A204.1 (cell line): ENCODE results near the gene RAB3GAP1.
"Not testable (repeated sequence)": the region's sequence is repeated elsewhere in the genome, so short reads cannot be mapped to it uniquely, and the experiment has no call there.

Experiments
- FAIRE-seq: peaks from 2 replicates; lab custom pipeline; 2012; peaks lifted over from hg19 to GRCh38; lab: Jason Lieb, UNC

The RAB3GAP1 gene

GRCh38 chr2:135052042-135052876, at the start of gene RAB3GAP1:
Gene RAB3GAP1 (plus strand): TSS chr2:135052292. CDS start chr2:135052308, 16 bp downstream.
- no peak for FAIRE-seq

DNA sequence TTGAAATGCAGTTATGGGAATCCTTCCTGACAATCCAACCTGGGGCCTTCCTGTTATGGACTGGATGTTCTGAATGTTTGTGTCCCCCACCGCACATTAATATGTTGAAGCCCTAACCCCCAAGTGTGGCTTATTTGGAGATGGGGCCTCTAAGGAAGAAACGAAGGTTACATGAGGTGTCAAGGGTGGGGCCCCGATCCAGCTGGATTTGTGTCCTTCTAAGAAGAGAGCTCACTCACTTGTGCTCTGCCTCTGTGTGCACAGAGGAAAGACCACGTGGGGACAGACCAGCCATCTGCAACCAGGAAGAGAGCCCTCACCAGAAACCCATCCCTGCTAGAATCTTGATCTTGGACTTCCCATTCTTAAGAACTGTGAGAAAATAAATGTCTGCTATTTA, 49.3 kb upstream of the RAB3GAP1 start:
- no peak for FAIRE-seq

- peak; percentile 57 for FAIRE-seq
These were observed 47.9 kb upstream of the RAB3GAP1 start for GRCh38 chr2:135004005-135004746.

DNA sequence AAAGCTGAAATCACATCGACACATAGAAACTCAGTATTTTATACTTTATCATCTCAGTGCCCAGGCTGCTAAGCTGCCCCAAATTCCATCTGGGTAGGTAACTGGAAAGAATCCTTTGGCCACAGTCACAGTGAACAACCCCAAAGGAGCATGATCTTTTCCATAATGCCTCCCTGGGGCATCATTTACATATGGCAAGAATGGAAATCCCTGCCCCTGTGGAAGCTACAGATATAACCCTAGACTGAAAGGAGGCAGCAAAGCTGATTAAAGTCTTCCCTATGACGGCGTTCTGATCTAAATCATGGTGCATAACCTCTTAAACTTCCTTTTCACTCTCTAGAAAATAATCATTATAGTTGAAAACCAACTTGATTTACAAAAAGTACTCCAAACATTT, 46.3 kb upstream of the RAB3GAP1 start:
- no peak for FAIRE-seq

GRCh38 chr2:135009339-135009738, 42.8 kb upstream of the RAB3GAP1 start:
- FAIRE-seq, result no peak

- no peak for FAIRE-seq
These were observed 41.7 kb upstream of the RAB3GAP1 start for GRCh38 chr2:135010200-135010942.

GRCh38 chr2:135011633-135012032, 40.5 kb upstream of the RAB3GAP1 start:
- FAIRE-seq, result no peak

- FAIRE-seq, result no peak
These were observed 30.5 kb upstream of the RAB3GAP1 start for GRCh38 chr2:135021618-135022017.

DNA sequence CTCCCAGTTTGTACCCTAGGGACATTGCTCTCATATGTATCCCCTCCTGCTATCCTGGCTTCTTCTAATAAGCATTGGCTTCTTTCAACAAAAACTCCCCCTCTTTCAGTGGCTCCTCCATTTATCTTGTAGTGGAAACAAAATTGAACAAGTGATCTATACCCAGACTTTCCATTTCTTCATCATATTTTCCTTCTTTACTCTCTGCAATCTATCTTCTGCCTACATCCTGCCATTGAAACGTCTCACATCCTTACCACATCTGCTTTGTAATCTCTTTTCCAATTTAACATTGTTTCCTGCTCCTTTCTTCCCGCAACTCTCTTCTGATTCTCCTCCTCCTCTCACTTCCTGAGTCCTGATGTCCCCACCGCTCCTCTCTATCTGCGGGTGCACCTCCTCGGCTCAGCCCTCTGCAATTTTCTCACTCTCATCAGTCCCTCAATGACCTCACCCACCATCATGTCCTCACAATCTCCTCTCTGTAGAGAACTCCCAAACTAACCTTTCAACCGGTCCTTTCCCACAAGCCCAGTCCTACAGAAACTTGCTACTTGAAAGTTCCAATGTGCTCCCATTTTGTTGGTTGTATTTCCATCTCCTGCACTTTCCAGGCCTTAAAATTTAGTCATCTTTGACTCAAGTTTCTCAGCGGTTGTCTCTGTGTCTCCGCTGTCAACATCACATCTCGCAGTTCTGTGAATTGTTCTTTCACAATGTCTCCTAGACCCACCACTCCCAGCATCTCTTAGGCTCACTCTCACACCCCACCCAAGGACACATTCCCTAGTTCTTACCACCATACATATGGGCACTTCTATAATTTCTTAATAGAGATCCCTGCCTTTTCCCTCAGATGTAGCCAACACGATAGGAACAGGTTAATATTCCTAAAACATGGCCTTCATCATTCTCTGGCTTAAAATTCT, 28.9 kb upstream of the RAB3GAP1 start:
- no peak for FAIRE-seq

GRCh38 chr2:135023886-135024485, 28.1 kb upstream of the RAB3GAP1 start:
- no peak for FAIRE-seq

DNA sequence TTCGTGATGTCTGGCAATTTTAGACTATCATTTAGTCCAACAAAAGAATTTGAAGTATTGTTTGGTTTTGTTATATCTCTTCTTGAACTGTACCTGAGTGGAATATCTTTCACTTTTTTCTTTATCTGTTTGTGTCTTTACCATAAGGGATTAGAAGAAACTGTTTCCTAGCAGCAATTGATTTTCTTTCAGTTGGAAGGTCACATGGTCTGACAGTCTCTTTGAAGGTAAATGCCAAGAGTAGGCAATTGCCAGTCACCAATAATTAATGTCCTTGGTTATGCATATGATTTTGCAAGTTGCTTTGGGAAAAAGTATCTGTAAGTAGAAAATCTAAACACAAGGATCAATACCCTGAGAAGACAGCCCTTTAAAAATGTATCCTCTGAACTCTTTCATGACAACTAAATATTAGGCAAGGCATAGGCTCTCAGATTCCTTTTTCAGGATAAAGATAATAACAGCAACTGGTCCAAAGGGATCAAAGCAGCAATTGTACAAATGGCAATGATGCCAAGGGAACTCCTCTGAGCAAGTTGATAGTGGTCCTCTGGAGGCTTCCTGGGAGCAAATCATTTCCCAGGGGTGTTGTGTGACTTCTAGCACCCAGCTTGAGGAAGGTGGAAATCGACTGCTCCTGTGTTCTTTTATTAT, 22.5 kb upstream of the RAB3GAP1 start:
- FAIRE-seq, result no peak

- FAIRE-seq, result no peak
These were observed 21.3 kb upstream of the RAB3GAP1 start for GRCh38 chr2:135030826-135031225.

DNA sequence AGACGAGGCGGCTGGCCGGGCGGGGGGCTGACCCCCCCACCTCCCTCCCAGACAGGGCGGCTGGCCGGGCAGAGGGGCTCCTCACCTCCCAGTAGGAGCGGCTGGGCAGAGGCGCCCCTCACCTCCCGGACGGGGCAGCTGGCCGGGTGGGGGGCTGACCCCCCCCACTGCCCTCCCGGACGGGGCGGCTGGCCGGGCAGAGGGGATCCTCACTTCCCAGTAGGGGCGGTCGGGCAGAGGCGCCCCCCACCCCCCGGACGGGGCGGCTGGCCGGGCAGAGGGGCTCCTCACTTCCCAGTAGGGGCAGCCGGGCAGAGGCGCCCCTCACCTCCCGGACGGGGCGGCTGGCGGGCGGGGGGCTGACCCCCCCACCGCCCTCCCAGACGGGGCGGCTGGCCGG, 18.9 kb upstream of the RAB3GAP1 start:
- FAIRE-seq, result not testable (repeated sequence)

- FAIRE-seq, result no peak
These were observed 14.3 kb upstream of the RAB3GAP1 start for GRCh38 chr2:135037831-135038230.

DNA sequence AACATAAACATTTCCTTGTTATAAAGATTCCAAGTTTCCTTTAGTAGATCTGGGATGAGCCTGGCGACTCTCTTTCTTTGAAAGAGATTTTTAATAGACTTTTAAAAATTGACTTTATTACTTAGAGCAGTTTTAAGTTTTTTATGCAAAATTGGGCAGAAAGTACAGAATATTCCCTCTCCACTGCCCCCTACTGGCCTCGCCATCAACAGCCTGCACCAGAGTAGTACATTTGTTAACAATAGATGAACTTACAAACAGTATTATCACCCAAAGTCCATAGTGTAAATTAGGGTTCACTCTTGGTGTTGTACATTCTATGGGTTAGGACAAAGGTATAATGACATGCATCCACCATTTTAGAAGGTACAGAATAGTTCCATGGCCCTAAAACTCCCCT, 8.7 kb upstream of the RAB3GAP1 start:
- no peak for FAIRE-seq

- FAIRE-seq, result no peak
These were observed 4.8 kb upstream of the RAB3GAP1 start, which contains the start of gene MAP3K19 for GRCh38 chr2:135047300-135047699. Gene MAP3K19 (minus strand): TSS chr2:135047447. CDS start chr2:135024647, 22,800 bp downstream.

- FAIRE-seq, result no peak
These were observed 4.0 kb upstream of the RAB3GAP1 start for GRCh38 chr2:135048122-135048521.

- no peak for FAIRE-seq
These were observed 2.0 kb upstream of the RAB3GAP1 start for GRCh38 chr2:135050132-135050531.

DNA sequence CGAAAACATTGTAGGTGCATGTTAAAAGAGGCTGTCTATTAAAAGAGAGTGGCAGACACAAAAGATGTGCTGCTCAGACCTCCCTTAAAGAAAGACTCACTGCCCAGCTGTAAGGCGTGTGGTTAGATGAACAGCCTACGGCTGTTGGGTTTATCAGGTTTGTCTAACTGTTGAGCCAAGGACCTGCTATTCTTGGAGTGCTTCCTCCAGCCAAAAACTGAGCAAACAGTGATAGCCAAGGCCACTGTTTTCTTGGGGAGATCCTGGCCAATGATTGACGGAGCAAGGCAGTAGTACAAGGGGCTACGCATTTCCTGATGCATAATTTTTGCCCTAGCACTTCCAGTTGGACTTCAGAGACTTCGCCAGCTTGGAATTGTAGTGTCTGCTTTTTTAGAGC, 1.4 kb upstream of the RAB3GAP1 start:
- FAIRE-seq, result no peak

- no peak for FAIRE-seq
These were observed 944 bp downstream of the RAB3GAP1 start for GRCh38 chr2:135052997-135053474.
